ENCODE measurements around the gene PCSK2.

- no peak for TF ChIP-seq POLR2AphosphoS5 (IDR thresholded peaks at IDR 0.05)
- TF ChIP-seq, protein P1, sequence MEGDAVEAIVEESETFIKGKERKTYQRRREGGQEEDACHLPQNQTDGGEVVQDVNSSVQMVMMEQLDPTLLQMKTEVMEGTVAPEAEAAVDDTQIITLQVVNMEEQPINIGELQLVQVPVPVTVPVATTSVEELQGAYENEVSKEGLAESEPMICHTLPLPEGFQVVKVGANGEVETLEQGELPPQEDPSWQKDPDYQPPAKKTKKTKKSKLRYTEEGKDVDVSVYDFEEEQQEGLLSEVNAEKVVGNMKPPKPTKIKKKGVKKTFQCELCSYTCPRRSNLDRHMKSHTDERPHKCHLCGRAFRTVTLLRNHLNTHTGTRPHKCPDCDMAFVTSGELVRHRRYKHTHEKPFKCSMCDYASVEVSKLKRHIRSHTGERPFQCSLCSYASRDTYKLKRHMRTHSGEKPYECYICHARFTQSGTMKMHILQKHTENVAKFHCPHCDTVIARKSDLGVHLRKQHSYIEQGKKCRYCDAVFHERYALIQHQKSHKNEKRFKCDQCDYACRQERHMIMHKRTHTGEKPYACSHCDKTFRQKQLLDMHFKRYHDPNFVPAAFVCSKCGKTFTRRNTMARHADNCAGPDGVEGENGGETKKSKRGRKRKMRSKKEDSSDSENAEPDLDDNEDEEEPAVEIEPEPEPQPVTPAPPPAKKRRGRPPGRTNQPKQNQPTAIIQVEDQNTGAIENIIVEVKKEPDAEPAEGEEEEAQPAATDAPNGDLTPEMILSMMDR (IDR thresholded peaks at IDR 0.05) = no peak
- no peak for TF ChIP-seq POLR2A (IDR thresholded peaks at IDR 0.05)
Measured at GRCh38 chr20:17485017-17485416, 258.2 kb downstream of the PCSK2 start.
